Stomach (tissue), 9 donors: ENCODE data around the gene KIF4A. TPM values are rescaled to one million over a fixed set of nuclear protein-coding genes. Genes with fewer than 3 reads are reported as not detected.

Source experiments
- DNase-seq, 2 donors: peaks; one replicate each; pipeline versions ENCODE4 v3.0.0 to v3.0.0-alpha.2; 2013 to 2019
- H3K27ac ChIP-seq, 5 donors: fragments of 200-600 bp in 4 of 5; sonication (generic) in 4 of 5; one replicate each; pipeline ENCODE4 v1.5.1; 2013 to 2019; ENCODE audit warnings: mild to moderate bottlenecking in 1 of 5, moderate library complexity in 1 of 5
- H3K27me3 ChIP-seq, 3 donors: fragments of 200-600 bp; sonication (generic); one replicate each; pipeline ENCODE4 v1.5.1; 2017 to 2019; ENCODE audit warnings: mixed run types in 1 of 3
- H3K36me3 ChIP-seq, 4 donors: fragments of 200-600 bp; sonication (generic); 1 replicate in 3 of 4; 2 replicates in 1 of 4; pipeline ENCODE4 v1.5.1; 2016 to 2019
- H3K4me1 ChIP-seq, 4 donors: fragments of 200-600 bp; sonication (generic); one replicate each; pipeline ENCODE4 v1.5.1; 2016 to 2019
- H3K4me3 ChIP-seq, 4 donors: fragments of 200-600 bp; sonication (generic) in 3 of 4; one replicate each; pipeline ENCODE4 v1.5.1; 2016 to 2019; ENCODE audit warnings: mild to moderate bottlenecking in 1 of 4
- H3K9me3 ChIP-seq, 4 donors: fragments of 200-600 bp; sonication (generic); one replicate each; pipeline ENCODE4 v1.5.1; 2016 to 2019
- CTCF ChIP-seq, 7 experiments: fragments of 450-650 bp in 4 of 7; fragments of 200-600 bp in 3 of 7; sonication (generic) in 3 of 7; IDR thresholded peaks; one replicate each; pipeline ENCODE4 v1.5.1; 2016 to 2019; ENCODE audit warnings: antibody characterized with exemption in 7 of 7, control low read depth in 2 of 7, mild to moderate bottlenecking in 1 of 7
- EP300 ChIP-seq: sonication (generic); formaldehyde crosslinking; IDR thresholded peaks from one replicate; pipeline ENCODE4 v1.6.1; 2017; ENCODE audit warnings: antibody characterized with exemption
- POLR2A ChIP-seq, 4 donors: fragments of 450-650 bp; IDR thresholded peaks; one replicate each; pipeline ENCODE4 v1.6.1; 2016; ENCODE audit warnings: antibody characterized with exemption in 4 of 4, control low read depth in 2 of 4, mild to moderate bottlenecking in 1 of 4, moderate library complexity in 1 of 4
- POLR2AphosphoS5 ChIP-seq, 3 donors: sonication (generic); formaldehyde crosslinking; IDR thresholded peaks; one replicate each; pipeline ENCODE4 v1.6.1; 2016; ENCODE audit warnings: antibody characterized with exemption in 3 of 3
- WGBS, 5 donors: extraction: QIAGEN DNeasy Blood & Tissue Kit in 3 of 5; methylation state at CpG; one replicate each; pipeline versions ENCODE4 v1.1.5 to v1.1.7; 2013 to 2018; 5-methylcytosine and 5-hydroxymethylcytosine counted together
- intact Hi-C: fragments of 100-400 bp; cut with DNase I; formaldehyde crosslinking; loops from one replicate; pipeline ENCODE4 v1.15.1; 2023; ENCODE audit warnings: low total_unique reads
- polyA plus RNA-seq, 3 donors: library from polyadenylated mRNA; stranded (reverse); fragments of 200-250 nt; gene quantifications; one replicate each; pipeline ENCODE4 v1.2.3, GENCODE V29; 2013
- total RNA-seq, 5 donors: library from RNA; depleted of rRNA; stranded (reverse); fragments of >200 nt; gene quantifications; one replicate each; pipeline versions ENCODE4 v1.1.0 to v1.2.3, GENCODE V29; 2014 to 2016
- donor health status: healthy with polysubstance abuse.
- donor health status: Bipolar disorder and iron deficiency.
- donor health status: healthy.

Gene KIF4A
- total and polyA plus RNA-seq, 8 donors, result 0.31 to 26.9 (median 2.0) TPM; not detected in 1

- peak overlapping the region; percentile 48 to 66 (median 56) for H3K4me3 ChIP-seq
- DNase-seq, result peak; percentile 64 to 78
- TF ChIP-seq POLR2A (IDR thresholded peaks at IDR 0.05) (no peak), CTCF (IDR thresholded peaks at IDR 0.05) (peak in 5 of 7 experiments; percentile 49 to 62 (median 55))
- 0 to 38% (median 5%) methylated on average over 16 to 39 of the region's 39 CpGs for WGBS, 5 donors
- H3K27me3 ChIP-seq, result peaks cover 0 to 15% (median 12%) of the 10 kb centered on the region in 3 donors
- intact Hi-C loops, result no loop called here
- H3K9me3 ChIP-seq, result no peaks in the 10 kb centered on the region
- peaks cover 0 to 23% (median 8%) of the 10 kb centered on the region in 4 donors for H3K4me1 ChIP-seq
- H3K27ac ChIP-seq, result peak overlapping the region; percentile 57 to 83 (median 72)
- no peaks in the 10 kb centered on the region for H3K36me3 ChIP-seq
Measured at GRCh38 chrX:70452143-70452733, 162.3 kb downstream of the KIF4A start.

- no peak for TF ChIP-seq POLR2A (IDR thresholded peaks at IDR 0.05)
- TF ChIP-seq POLR2AphosphoS5 (IDR thresholded peaks at IDR 0.05), result no peak
- TF ChIP-seq CTCF (IDR thresholded peaks at IDR 0.05), result no peak
- no peak for TF ChIP-seq EP300
- H3K36me3 ChIP-seq, result no peaks in the 10 kb centered on the region
- peak overlapping the region in 4 of 5 donors; percentile 72 to 83 (median 76) for H3K27ac ChIP-seq
- 34 to 48% (median 40%) methylated on average over 3 to 5 of the region's 5 CpGs for WGBS, 5 donors
- H3K4me1 ChIP-seq, result peaks cover 0 to 28% (median 8%) of the 10 kb centered on the region in 4 donors
- intact Hi-C loops, result no loop called here
- H3K4me3 ChIP-seq, result peak overlapping the region; percentile 48 to 66 (median 56)
- peak in 1 of 2 donors; percentile 17 for DNase-seq
- peaks cover 0 to 18% (median 12%) of the 10 kb centered on the region in 3 donors for H3K27me3 ChIP-seq
- no peaks in the 10 kb centered on the region for H3K9me3 ChIP-seq
Measured at GRCh38 chrX:70453024-70453618, 163.2 kb downstream of the KIF4A start.

DNA sequence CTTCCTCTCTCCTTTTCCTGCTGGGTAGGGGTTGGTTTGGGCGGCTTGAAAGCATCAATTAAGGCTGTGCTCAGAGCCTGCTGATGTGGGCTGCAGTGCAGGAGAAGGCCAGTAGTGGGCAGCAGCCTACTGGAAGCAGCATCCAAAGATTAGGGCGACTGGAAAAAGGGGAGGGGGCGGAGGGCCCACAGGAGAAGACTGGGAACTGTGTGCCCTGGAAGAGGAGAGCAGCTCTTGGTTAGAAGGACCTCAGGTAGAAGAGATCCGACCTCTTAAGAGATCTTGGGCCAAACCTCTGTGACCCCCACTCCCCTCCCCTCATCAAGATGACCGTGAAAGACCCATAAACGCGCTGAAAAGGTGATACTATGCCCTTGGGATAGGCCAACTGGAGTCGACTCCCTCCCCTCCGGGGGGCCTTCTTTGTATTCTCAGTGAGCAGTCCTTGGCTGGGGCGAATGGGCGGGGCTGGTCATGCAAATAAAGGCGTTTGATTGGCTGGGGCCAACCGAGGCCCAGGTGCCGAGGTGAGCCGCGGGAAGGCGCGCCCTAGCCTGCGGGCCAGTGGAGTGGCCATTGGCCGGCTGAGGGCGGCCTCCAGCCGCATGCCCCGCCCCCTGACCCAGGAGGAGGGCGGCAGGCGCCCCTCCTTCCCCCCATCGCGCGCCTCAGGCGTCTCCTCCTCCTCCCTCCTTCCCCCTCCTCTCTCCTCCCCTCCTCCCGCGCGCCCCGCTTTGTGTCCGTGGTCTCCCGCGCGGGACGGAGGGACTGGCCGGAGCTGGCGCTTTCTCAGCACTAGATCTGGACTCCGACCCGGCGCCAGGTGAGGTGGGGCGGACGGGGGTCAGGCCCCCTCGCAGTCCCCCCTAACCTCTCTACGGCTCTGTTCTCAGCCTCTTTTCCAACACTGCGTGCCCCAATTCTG, 164.8 kb downstream of the KIF4A start:
- 1 to 29% (median 11%) methylated on average over 11 to 44 of the region's 48 CpGs for WGBS, 5 donors
- peak; percentile 88 to 95 for DNase-seq
- H3K27ac ChIP-seq, result peak overlapping the region; percentile 88 to 93 (median 91)
- H3K4me3 ChIP-seq, result peak overlapping the region; percentile 52 to 64 (median 55)
- peaks cover 0 to 19% (median 12%) of the 10 kb centered on the region in 3 donors for H3K27me3 ChIP-seq
- no peaks in the 10 kb centered on the region for H3K9me3 ChIP-seq
- H3K4me1 ChIP-seq, result peaks cover 0 to 39% (median 13%) of the 10 kb centered on the region in 4 donors
- no peaks in the 10 kb centered on the region for H3K36me3 ChIP-seq
- intact Hi-C loops, result no loop called here
- TF ChIP-seq EP300 (no peak), CTCF (IDR thresholded peaks at IDR 0.05) (peak in 5 of 7 experiments; percentile 78 to 90 (median 84)), POLR2AphosphoS5 (IDR thresholded peaks at IDR 0.05) (peak in 1 of 3 donors; percentile 23)
